Fibroblast of lung (primary cell): Measurements from ENCODE around the gene CAST. TPM values are rescaled to one million over a fixed set of nuclear protein-coding genes. Genes with fewer than 3 reads are reported as not detected.

Experiments used
- DNase-seq, 2 donors: peaks; one replicate each; pipeline versions ENCODE4 v3.0.0 to v3.0.0-alpha.2; 2010; ENCODE audit warnings: low read depth in 2 of 2
- H2AFZ ChIP-seq: 2 replicates; pipeline ENCODE4 v1.5.1; 2012; ENCODE audit warnings: low read length, control low read depth, inconsistent platforms
- H3K27ac ChIP-seq: 2 replicates; pipeline ENCODE4 v1.5.1; 2011; ENCODE audit warnings: low read length, control low read depth; ENCODE audit not compliant: insufficient read depth
- H3K27me3 ChIP-seq: 2 replicates; pipeline ENCODE4 v1.5.1; 2011; ENCODE audit warnings: mild to moderate bottlenecking, low read length; ENCODE audit not compliant: control insufficient read depth, insufficient read depth
- H3K36me3 ChIP-seq: 2 replicates; pipeline ENCODE4 v1.5.1; 2011; ENCODE audit warnings: low read length; ENCODE audit not compliant: control insufficient read depth, insufficient read depth
- H3K4me1 ChIP-seq: 2 replicates; pipeline ENCODE4 v1.5.1; 2011; ENCODE audit warnings: low read length; ENCODE audit not compliant: control insufficient read depth, insufficient read depth; ENCODE audit errors: extremely low read depth
- H3K4me2 ChIP-seq: 2 replicates; pipeline ENCODE4 v1.5.1; 2011; ENCODE audit warnings: low read length, control low read depth; ENCODE audit not compliant: insufficient read depth; ENCODE audit errors: extremely low read depth
- H3K4me3 ChIP-seq, 4 experiments: fragments of 200-600 bp in 1 of 4; sonication (generic) in 1 of 4; replicated peaks in 1 of 4; 2 replicates each; pipeline ENCODE4 v1.5.1; 2011 to 2016; ENCODE audit warnings: low read length in 4 of 4, low read depth in 3 of 4, mild to moderate bottlenecking in 3 of 4, control low read depth in 2 of 4, inconsistent platforms in 1 of 4, mixed read lengths in 1 of 4; ENCODE audit not compliant: insufficient read depth in 1 of 4; ENCODE audit errors: control extremely low read depth in 1 of 4
- H3K79me2 ChIP-seq: 2 replicates; pipeline ENCODE4 v1.5.1; 2012; ENCODE audit warnings: mild to moderate bottlenecking, low read length, inconsistent platforms; ENCODE audit not compliant: control insufficient read depth, insufficient read depth
- H3K9ac ChIP-seq: 2 replicates; pipeline ENCODE4 v1.5.1; 2011; ENCODE audit warnings: mild to moderate bottlenecking, low read length, control low read depth; ENCODE audit not compliant: insufficient read depth
- H3K9me3 ChIP-seq: 2 replicates; pipeline ENCODE4 v1.5.1; 2012; ENCODE audit warnings: low read depth, low read length; ENCODE audit not compliant: control insufficient read depth, insufficient read depth
- H4K20me1 ChIP-seq: 2 replicates; pipeline ENCODE4 v1.5.1; 2011; ENCODE audit warnings: low read length; ENCODE audit not compliant: control insufficient read depth, insufficient read depth; ENCODE audit errors: extremely low read depth
- EZH2 ChIP-seq: IDR thresholded peaks from 2 replicates; pipeline ENCODE4 v1.5.1; 2012; ENCODE audit warnings: low read length, control low read depth, mild to moderate bottlenecking; ENCODE audit errors: missing control alignments
- polyA plus RNA-seq, 2 donors: library from polyadenylated mRNA; depleted of rRNA in 1 of 2; stranded (reverse) in 1 of 2; unstranded in 1 of 2; fragments of >200 nt; gene quantifications; 2 replicates each; pipeline ENCODE4 v1.2.1, GENCODE V29; 2011 to 2012; ENCODE audit warnings: missing spikeins in 1 of 2
- total RNA-seq: library from RNA; depleted of rRNA; stranded (reverse); fragments of >200 nt; gene quantifications from 2 replicates; pipeline ENCODE4 v1.2.1, GENCODE V29; 2014
- TF ChIP-seq, protein P1 (sequence below), 2 donors: IDR thresholded peaks in 1 of 2; conservative IDR thresholded peaks in 1 of 2; 1 replicate in 1 of 2; 2 replicates in 1 of 2; pipeline ENCODE4 v1.5.1; 2011 to 2012; ENCODE audit warnings: low read length in 2 of 2, control low read depth in 1 of 2, inconsistent platforms in 1 of 2, low read depth in 1 of 2, mild to moderate bottlenecking in 1 of 2

CAST gene
- total and polyA plus RNA-seq, 2 donors (not counting 1 experiment from before 2014, with no cell fraction given) = 203 to 378 TPM

GRCh38 chr5:96823900-96824380 is 161.8 kb downstream of the CAST start:
- DNase-seq = peak; percentile 26 to 91
- no peaks in the 10 kb centered on the region for H3K36me3 ChIP-seq
- no peaks in the 10 kb centered on the region for H3K79me2 ChIP-seq
- peak overlapping the region; percentile 37 for H3K27ac ChIP-seq
- no peak overlapping the region for H3K9ac ChIP-seq
- H4K20me1 ChIP-seq = no peaks in the 10 kb centered on the region
- peak overlapping the region; percentile 21 for H3K4me2 ChIP-seq
- H2AFZ ChIP-seq = no peak overlapping the region
- peaks cover 11% of the 10 kb centered on the region for H3K4me1 ChIP-seq
- TF ChIP-seq EZH2 = no peak
- TF ChIP-seq, protein P1, sequence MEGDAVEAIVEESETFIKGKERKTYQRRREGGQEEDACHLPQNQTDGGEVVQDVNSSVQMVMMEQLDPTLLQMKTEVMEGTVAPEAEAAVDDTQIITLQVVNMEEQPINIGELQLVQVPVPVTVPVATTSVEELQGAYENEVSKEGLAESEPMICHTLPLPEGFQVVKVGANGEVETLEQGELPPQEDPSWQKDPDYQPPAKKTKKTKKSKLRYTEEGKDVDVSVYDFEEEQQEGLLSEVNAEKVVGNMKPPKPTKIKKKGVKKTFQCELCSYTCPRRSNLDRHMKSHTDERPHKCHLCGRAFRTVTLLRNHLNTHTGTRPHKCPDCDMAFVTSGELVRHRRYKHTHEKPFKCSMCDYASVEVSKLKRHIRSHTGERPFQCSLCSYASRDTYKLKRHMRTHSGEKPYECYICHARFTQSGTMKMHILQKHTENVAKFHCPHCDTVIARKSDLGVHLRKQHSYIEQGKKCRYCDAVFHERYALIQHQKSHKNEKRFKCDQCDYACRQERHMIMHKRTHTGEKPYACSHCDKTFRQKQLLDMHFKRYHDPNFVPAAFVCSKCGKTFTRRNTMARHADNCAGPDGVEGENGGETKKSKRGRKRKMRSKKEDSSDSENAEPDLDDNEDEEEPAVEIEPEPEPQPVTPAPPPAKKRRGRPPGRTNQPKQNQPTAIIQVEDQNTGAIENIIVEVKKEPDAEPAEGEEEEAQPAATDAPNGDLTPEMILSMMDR (conservative IDR thresholded peaks at IDR 0.05 in 1 of 2, IDR thresholded peaks at IDR 0.05 in 1 of 2; ENCODE audit: low read depth in 1 of 2, low read length in 2 of 2) = no peak
- H3K9me3 ChIP-seq = no peaks in the 10 kb centered on the region
- no peaks in the 10 kb centered on the region for H3K27me3 ChIP-seq
- H3K4me3 ChIP-seq = no peak overlapping the region

Other genes starting within 250 kb of the CAST start
- gene PCSK1, start 229.1 kb upstream of the CAST start, total RNA-seq = not detected in 2 replicates
- gene PCSK1, start 229.1 kb upstream of the CAST start, polyA plus RNA-seq = not detected in 2 replicates
- 40.8 and 60.4 TPM in 2 replicates for gene ERAP1, start 145.6 kb downstream of the CAST start, total RNA-seq
- 60.5 and 75.6 TPM in 2 replicates for gene ERAP1, start 145.6 kb downstream of the CAST start, polyA plus RNA-seq
- 66.0 and 180 TPM in 2 replicates for gene ERAP2, start 214.1 kb downstream of the CAST start, total RNA-seq
- gene ERAP2, start 214.1 kb downstream of the CAST start, polyA plus RNA-seq = 56.7 and 70.9 TPM in 2 replicates